ENCODE results near the gene ZSCAN22. TPM values are rescaled to one million over a fixed set of nuclear protein-coding genes. Genes with fewer than 3 reads are reported as not detected.

The ZSCAN22 gene
- total RNA-seq, 1 experiment from 2014 or later = 4.0 TPM

GRCh38 chr19:58315580-58315979 is 11.2 kb upstream of the ZSCAN22 start:
- peaks cover 44% of the 10 kb centered on the region for H3K36me3 ChIP-seq (ENCODE audit: low read depth, low read length)
- no peaks in the 10 kb centered on the region for H3F3A ChIP-seq (ENCODE audit: low read length, unreplicated experiment)
- ChIA-PET CTCF (no interaction called here), POLR2A (ENCODE audit: unreplicated experiment) (no interaction called here)
- H3K9me2 ChIP-seq (replicated peaks; ENCODE audit: low read length) = no peaks in the 10 kb centered on the region
- H3K4me3 ChIP-seq (ENCODE audit: low read length) = no peak overlapping the region
- H3K27me3 ChIP-seq (ENCODE audit: low read length) = no peaks in the 10 kb centered on the region
- no peak for ATAC-seq
- intact Hi-C loops (cut with micrococcal nuclease) = no loop called here
- H2AFZ ChIP-seq (ENCODE audit: low read length) = no peak overlapping the region
- no peak overlapping the region for H3K9ac ChIP-seq (ENCODE audit: low read length)
- H3K9me3 ChIP-seq (ENCODE audit: low read length) = no peaks in the 10 kb centered on the region
- H3K79me2 ChIP-seq (ENCODE audit: low read length) = no peaks in the 10 kb centered on the region
- no peaks in the 10 kb centered on the region for H4K20me1 ChIP-seq (ENCODE audit: low read length)
- no peak for DNase-seq
- TF ChIP-seq CTCF (conservative IDR thresholded peaks at IDR 0.05; ENCODE audit: low read depth, low read length) (no peak), EZH2 (IDR thresholded peaks at IDR 0.05; ENCODE audit: low read length, unreplicated experiment) (no peak), EZH2phosphoT487 (IDR thresholded peaks at IDR 0.05; ENCODE audit: borderline replicate concordance, low read length) (no peak)
- H3K27ac ChIP-seq (ENCODE audit: low read length) = no peak overlapping the region
- BruUV-seq (replicated peaks) = no TSS peak
- no peak overlapping the region for H3K4me2 ChIP-seq (ENCODE audit: low read length)
- H3K4me1 ChIP-seq (ENCODE audit: insufficient read depth, low read length) = no peaks in the 10 kb centered on the region

DNA sequence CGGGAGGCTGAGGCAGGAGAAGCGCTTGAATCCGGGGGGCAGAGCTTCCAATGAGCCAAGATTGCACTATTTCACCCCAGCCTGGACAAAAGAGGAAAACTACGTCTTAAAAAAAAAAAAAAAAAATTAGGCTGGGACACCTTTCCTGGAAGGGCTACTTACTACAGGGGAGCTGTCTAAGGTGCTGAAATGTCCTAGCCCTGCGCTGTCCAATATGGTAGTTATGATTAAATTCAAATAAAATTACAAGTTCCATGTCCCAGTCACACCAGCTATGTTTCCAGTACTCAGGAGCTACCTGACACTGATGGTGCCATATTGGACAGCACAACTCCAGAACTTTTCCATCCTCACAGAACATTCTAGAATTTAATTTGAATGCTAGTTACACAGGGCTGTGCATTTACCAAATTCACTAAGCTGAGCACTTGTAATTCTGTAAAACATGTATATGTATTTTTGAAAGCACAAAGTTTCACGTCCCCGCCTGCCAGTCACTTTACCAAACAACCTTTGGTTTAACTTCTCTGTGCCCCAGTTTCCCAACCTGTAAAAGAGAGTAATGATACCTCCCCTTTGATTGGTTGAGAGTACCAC is 9.2 kb upstream of the ZSCAN22 start:
- no peak overlapping the region for H3K4me3 ChIP-seq (ENCODE audit: low read length)
- 0 out of 2 replicates have a peak, but pooled peaks cover under 1% of the 10 kb centered on the region for H3K79me2 ChIP-seq (ENCODE audit: low read length)
- no peaks in the 10 kb centered on the region for H3F3A ChIP-seq (ENCODE audit: low read length, unreplicated experiment)
- H3K27me3 ChIP-seq (ENCODE audit: low read length) = no peaks in the 10 kb centered on the region
- TF ChIP-seq CTCF (conservative IDR thresholded peaks at IDR 0.05; ENCODE audit: low read depth, low read length) (no peak), EZH2phosphoT487 (IDR thresholded peaks at IDR 0.05; ENCODE audit: borderline replicate concordance, low read length) (no peak), EZH2 (IDR thresholded peaks at IDR 0.05; ENCODE audit: low read length, unreplicated experiment) (no peak)
- no peak overlapping the region for H2AFZ ChIP-seq (ENCODE audit: low read length)
- peaks cover 34% of the 10 kb centered on the region for H3K36me3 ChIP-seq (ENCODE audit: low read depth, low read length)
- DNase-seq (peak; percentile 71), ATAC-seq (peak; percentile 73)
- no peaks in the 10 kb centered on the region for H3K9me2 ChIP-seq (replicated peaks; ENCODE audit: low read length)
- H3K4me1 ChIP-seq (ENCODE audit: insufficient read depth, low read length) = no peaks in the 10 kb centered on the region
- CTCF ChIA-PET = no interaction called here
- no peak overlapping the region for H3K9ac ChIP-seq (ENCODE audit: low read length)
- no peak overlapping the region for H3K27ac ChIP-seq (ENCODE audit: low read length)
- H3K4me2 ChIP-seq (ENCODE audit: low read length) = no peak overlapping the region
- no peaks in the 10 kb centered on the region for H4K20me1 ChIP-seq (ENCODE audit: low read length)
- no peaks in the 10 kb centered on the region for H3K9me3 ChIP-seq (ENCODE audit: low read length)
- intact Hi-C loops (cut with micrococcal nuclease) = no loop called here
- no TSS peak for BruUV-seq (replicated peaks)
- POLR2A ChIA-PET (ENCODE audit: unreplicated experiment) = no interaction called here

DNA sequence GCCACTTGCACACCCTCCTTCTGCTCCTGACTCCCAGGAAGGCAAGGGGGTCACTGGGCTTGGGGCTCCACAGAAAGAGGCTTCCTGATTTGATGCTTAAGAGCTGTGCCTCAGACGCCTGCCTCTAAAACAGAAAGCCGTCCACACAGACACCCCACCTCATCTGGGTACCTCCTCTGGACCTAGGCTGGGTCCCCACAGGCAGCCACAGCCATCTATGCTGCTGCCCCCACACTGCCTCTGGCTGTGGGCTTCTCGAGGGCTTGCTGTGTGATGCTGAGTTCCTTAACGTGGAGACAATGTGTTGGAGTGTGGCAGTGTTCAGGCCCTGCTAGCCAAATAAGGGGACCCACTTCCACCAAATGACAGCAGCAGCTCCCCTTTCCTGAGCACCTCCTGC is 8.5 kb upstream of the ZSCAN22 start:
- no peaks in the 10 kb centered on the region for H3K9me3 ChIP-seq (ENCODE audit: low read length)
- ChIA-PET CTCF (no interaction called here), POLR2A (ENCODE audit: unreplicated experiment) (no interaction called here)
- H2AFZ ChIP-seq (ENCODE audit: low read length) = no peak overlapping the region
- no peak overlapping the region for H3K27ac ChIP-seq (ENCODE audit: low read length)
- H4K20me1 ChIP-seq (ENCODE audit: low read length) = no peaks in the 10 kb centered on the region
- H3K9ac ChIP-seq (ENCODE audit: low read length) = no peak overlapping the region
- H3K27me3 ChIP-seq (ENCODE audit: low read length) = no peaks in the 10 kb centered on the region
- intact Hi-C loops (cut with micrococcal nuclease) = no loop called here
- H3K36me3 ChIP-seq (ENCODE audit: low read depth, low read length) = peaks cover 27% of the 10 kb centered on the region
- no peaks in the 10 kb centered on the region for H3K9me2 ChIP-seq (replicated peaks; ENCODE audit: low read length)
- ATAC-seq = no peak
- no peak overlapping the region for H3K4me3 ChIP-seq (ENCODE audit: low read length)
- H3K79me2 ChIP-seq (ENCODE audit: low read length) = peaks cover 8% of the 10 kb centered on the region
- no peak overlapping the region for H3K4me2 ChIP-seq (ENCODE audit: low read length)
- H3F3A ChIP-seq (ENCODE audit: low read length, unreplicated experiment) = no peaks in the 10 kb centered on the region
- DNase-seq = no peak
- no TSS peak for BruUV-seq (replicated peaks)
- no peak for TF ChIP-seq EZH2 (IDR thresholded peaks at IDR 0.05; ENCODE audit: low read length, unreplicated experiment)
- TF ChIP-seq CTCF (conservative IDR thresholded peaks at IDR 0.05; ENCODE audit: low read depth, low read length) = no peak
- no peak for TF ChIP-seq EZH2phosphoT487 (IDR thresholded peaks at IDR 0.05; ENCODE audit: borderline replicate concordance, low read length)
- no peaks in the 10 kb centered on the region for H3K4me1 ChIP-seq (ENCODE audit: insufficient read depth, low read length)

All from PC-3 (cell line).